Gastrocnemius medialis (tissue), 4 donors: Measurements from ENCODE around the gene ACP1. TPM values are rescaled to one million over a fixed set of nuclear protein-coding genes. Genes with fewer than 3 reads are reported as not detected.

Source experiments
- ATAC-seq, 2 donors: fragments of 150-250 bp; one replicate each; pipeline ENCODE4 v1.9.1; 2016
- DNase-seq, 2 donors: peaks; one replicate each; pipeline ENCODE4 v3.0.0-alpha.2; 2019
- H3K27ac ChIP-seq, 4 donors: fragments of 200-600 bp; sonication (generic); 1 replicate in 1 of 4; 2 replicates in 3 of 4; pipeline ENCODE4 v1.5.1; 2016 to 2018; ENCODE audit warnings: mild to moderate bottlenecking in 2 of 4, moderate library complexity in 1 of 4
- H3K27me3 ChIP-seq, 3 donors: fragments of 200-600 bp; sonication (generic) in 2 of 3; 1 replicate in 1 of 3; 2 replicates in 2 of 3; pipeline versions ENCODE4 v1.5.1 to v1.6.0; 2016 to 2019; ENCODE audit warnings: mild to moderate bottlenecking in 1 of 3, moderate library complexity in 1 of 3
- H3K36me3 ChIP-seq, 2 donors: fragments of 200-600 bp; sonication (generic) in 1 of 2; one replicate each; pipeline ENCODE4 v1.5.1; 2017 to 2018
- H3K4me1 ChIP-seq, 2 donors: fragments of 200-600 bp; sonication (generic) in 1 of 2; one replicate each; pipeline ENCODE4 v1.5.1; 2016 to 2017; ENCODE audit warnings: mild to moderate bottlenecking in 2 of 2
- H3K4me3 ChIP-seq, 4 donors: fragments of 200-600 bp; sonication (generic) in 3 of 4; 1 replicate in 1 of 4; 2 replicates in 3 of 4; pipeline ENCODE4 v1.5.1; 2016 to 2019; ENCODE audit warnings: mild to moderate bottlenecking in 2 of 4
- H3K9me3 ChIP-seq, 3 donors: fragments of 200-600 bp; sonication (generic) in 2 of 3; 1 replicate in 1 of 3; 2 replicates in 2 of 3; pipeline ENCODE4 v1.5.1; 2016 to 2019
- POLR2A ChIP-seq, 2 donors: fragments of 450-650 bp; IDR thresholded peaks; one replicate each; pipeline ENCODE4 v1.6.1; 2017; ENCODE audit warnings: antibody characterized with exemption in 2 of 2, mild to moderate bottlenecking in 2 of 2, moderate library complexity in 2 of 2
- in situ Hi-C, 4 donors: fragments of 200-750 bp; cut with MboI; loops; one replicate each; pipeline versions ENCODE4 v1.15.0 to v1.8.0; 2017; ENCODE audit warnings: low sequenced_read_pairs in 4 of 4
- intact Hi-C: fragments of 100-400 bp; cut with DNase I; formaldehyde crosslinking; loops from one replicate; pipeline ENCODE4 v1.15.1; 2023; ENCODE audit warnings: low total_unique reads
- total RNA-seq, 4 donors: library from RNA; depleted of rRNA; stranded (reverse); fragments of >200 nt; gene quantifications; one replicate each; pipeline versions ENCODE4 v1.1.0 to v1.2.3, GENCODE V29; 2016
- TF ChIP-seq, protein P1 (sequence below), 5 experiments: fragments of 450-650 bp in 3 of 5; fragments of 200-600 bp in 2 of 5; sonication (generic) in 2 of 5; IDR thresholded peaks in 4 of 5; conservative IDR thresholded peaks in 1 of 5; 1 replicate in 4 of 5; 2 replicates in 1 of 5; pipeline ENCODE4 v1.5.1; 2016 to 2019; ENCODE audit warnings: antibody characterized with exemption in 5 of 5, mild to moderate bottlenecking in 3 of 5, moderate library complexity in 3 of 5

Gene ACP1
- total RNA-seq, 4 donors from 2014 or later = 69.7 to 91.3 (median 81.9) TPM

DNA sequence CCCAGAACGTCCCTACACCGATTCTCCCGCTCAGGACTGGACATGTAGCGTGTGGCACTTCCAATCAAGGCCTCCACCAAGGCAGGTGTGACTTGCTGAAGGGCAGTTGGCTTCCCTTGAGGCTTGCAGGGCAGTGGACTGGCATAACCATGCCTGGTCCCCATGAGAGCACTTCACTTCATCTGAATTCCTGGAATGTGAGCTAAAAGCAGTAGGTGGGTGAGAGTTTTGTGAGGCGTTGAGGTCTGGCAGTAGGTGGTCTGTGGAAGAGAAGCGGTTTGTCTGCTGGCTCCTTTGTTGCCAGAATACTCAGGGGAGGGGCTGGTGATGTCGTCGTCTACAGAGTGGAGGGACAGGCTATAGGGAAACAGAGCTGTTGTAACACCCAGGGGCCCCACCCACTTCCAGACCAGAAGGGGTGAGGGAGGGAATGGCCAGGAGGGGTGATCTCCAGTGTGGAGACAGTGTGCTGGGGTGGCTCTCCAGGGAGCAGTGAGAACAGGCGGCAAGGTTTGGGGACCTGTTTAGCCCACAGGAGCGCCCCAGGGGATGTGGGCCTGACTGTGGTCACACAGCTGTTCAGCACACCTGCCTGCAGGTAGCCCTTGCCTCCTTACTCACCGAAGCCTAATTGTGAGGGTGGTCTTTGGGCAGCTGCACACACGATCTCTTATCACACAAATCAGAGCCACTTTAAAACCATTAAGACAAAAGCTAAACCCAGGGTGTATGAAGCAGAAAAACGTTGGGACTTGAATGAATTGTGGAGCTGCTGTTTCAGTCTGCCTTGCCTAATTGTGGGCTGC, 44.6 kb downstream of the ACP1 start:
- Histone ChIP-seq H3K4me1 (no peaks in the 10 kb centered on the region), H3K27me3 (no peaks in the 10 kb centered on the region), H3K36me3 (no peaks in the 10 kb centered on the region), H3K4me3 (no peak overlapping the region), H3K27ac (no peak overlapping the region), H3K9me3 (no peaks in the 10 kb centered on the region)
- DNase-seq (no peak), ATAC-seq (no peak)
- TF ChIP-seq POLR2A (IDR thresholded peaks at IDR 0.05) = no peak
- TF ChIP-seq, protein P1, sequence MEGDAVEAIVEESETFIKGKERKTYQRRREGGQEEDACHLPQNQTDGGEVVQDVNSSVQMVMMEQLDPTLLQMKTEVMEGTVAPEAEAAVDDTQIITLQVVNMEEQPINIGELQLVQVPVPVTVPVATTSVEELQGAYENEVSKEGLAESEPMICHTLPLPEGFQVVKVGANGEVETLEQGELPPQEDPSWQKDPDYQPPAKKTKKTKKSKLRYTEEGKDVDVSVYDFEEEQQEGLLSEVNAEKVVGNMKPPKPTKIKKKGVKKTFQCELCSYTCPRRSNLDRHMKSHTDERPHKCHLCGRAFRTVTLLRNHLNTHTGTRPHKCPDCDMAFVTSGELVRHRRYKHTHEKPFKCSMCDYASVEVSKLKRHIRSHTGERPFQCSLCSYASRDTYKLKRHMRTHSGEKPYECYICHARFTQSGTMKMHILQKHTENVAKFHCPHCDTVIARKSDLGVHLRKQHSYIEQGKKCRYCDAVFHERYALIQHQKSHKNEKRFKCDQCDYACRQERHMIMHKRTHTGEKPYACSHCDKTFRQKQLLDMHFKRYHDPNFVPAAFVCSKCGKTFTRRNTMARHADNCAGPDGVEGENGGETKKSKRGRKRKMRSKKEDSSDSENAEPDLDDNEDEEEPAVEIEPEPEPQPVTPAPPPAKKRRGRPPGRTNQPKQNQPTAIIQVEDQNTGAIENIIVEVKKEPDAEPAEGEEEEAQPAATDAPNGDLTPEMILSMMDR (IDR thresholded peaks at IDR 0.05 in 4 of 5, conservative IDR thresholded peaks at IDR 0.05 in 1 of 5) = no peak
- in situ Hi-C loops (no loop called here), intact Hi-C loops (no loop called here)

DNA sequence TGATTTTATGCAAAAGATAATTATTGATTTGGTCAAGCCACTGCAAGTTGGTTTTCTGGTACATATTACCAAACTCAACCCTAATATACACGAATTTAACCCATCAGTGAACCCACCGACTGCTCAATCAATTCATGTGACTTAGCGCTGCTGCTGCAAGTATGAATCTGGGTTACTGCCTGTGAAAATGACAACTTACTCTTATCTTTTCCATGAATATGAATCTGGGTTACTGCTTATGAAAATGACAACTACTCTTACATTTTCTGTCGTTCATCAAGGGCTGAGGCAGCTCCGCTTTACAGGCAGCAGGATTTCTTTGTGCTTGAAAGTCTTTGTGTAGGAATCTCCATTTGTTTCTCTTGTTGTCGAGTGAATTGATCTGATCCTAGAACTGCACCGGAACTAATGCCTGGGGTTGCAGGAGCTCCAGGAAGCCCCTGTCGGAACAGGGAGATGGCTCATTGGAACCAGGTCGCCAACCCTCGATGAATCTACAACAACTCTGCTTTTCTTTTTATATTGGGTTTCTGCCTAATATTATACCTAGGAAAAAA, 45.3 kb downstream of the ACP1 start:
- ATAC-seq = no peak
- TF ChIP-seq, protein P1 (IDR thresholded peaks at IDR 0.05 in 4 of 5, conservative IDR thresholded peaks at IDR 0.05 in 1 of 5) = no peak
- TF ChIP-seq POLR2A (IDR thresholded peaks at IDR 0.05) = no peak
- H3K9me3 ChIP-seq = no peaks in the 10 kb centered on the region

DNA sequence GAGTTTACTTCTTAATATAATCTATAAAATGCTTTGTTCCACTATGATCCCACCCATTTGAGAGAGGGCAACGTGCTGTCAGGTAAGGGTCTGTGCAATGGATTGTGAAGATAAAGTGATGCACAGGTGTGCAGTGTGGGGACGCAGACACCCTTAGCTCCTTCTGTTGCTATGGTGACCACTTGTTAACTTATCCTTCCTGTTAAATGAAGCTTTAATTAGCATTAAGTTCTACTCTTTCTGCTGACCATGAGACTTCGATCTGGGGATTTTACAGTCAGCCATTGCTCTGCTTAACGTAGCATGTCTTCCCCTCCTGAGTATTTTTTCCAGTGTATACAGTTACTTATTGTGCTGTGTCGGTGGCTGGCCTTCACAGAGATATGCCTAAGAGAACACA, 46.2 kb downstream of the ACP1 start:
- no peak for DNase-seq
- no peaks in the 10 kb centered on the region for H3K36me3 ChIP-seq
- H3K27me3 ChIP-seq = no peaks in the 10 kb centered on the region
- no peaks in the 10 kb centered on the region for H3K9me3 ChIP-seq
- TF ChIP-seq POLR2A (IDR thresholded peaks at IDR 0.05) = no peak
- TF ChIP-seq, protein P1 (IDR thresholded peaks at IDR 0.05 in 4 of 5, conservative IDR thresholded peaks at IDR 0.05 in 1 of 5) = no peak
- no peak for ATAC-seq
- H3K4me1 ChIP-seq = no peaks in the 10 kb centered on the region
- intact Hi-C loops = no loop called here
- H3K27ac ChIP-seq = no peak overlapping the region
- no peak overlapping the region for H3K4me3 ChIP-seq
- in situ Hi-C loops = no loop called here

More for the DNA sequence above, 45.3 kb downstream of the ACP1 start:
- no peaks in the 10 kb centered on the region for H3K27me3 ChIP-seq
- in situ Hi-C loops (no loop called here), intact Hi-C loops (no loop called here)
- DNase-seq = no peak
- H3K27ac ChIP-seq = no peak overlapping the region
- H3K4me3 ChIP-seq = no peak overlapping the region
- no peaks in the 10 kb centered on the region for H3K4me1 ChIP-seq
- H3K36me3 ChIP-seq = no peaks in the 10 kb centered on the region

DNA sequence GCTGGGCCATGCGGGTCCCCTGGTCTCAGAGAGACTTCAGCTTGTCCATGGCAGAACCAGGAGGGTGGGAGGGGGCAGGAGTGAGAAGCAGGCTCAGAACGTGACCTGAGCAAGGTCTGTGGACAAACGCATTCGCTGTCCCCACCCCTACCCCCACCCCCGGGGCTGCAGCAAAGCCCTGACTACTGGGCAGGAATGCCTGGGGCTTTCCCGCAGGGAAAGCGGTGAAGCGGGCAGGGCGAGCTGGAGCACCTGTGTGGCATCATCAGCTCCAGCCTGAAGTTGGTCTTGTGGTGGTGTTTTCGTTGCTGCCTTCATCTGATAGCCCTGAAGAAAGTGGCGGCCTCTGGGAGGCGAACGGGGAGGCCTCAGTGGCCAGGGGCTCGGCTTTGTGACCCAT, 49.2 kb downstream of the ACP1 start:
- Histone ChIP-seq H3K4me3 (no peak overlapping the region), H3K27ac (no peak overlapping the region), H3K9me3 (no peaks in the 10 kb centered on the region), H3K27me3 (peaks cover 0 to 2% (median 0%) of the 10 kb centered on the region in 3 donors), H3K36me3 (no peaks in the 10 kb centered on the region), H3K4me1 (no peaks in the 10 kb centered on the region)
- ATAC-seq (no peak), DNase-seq (no peak)
- TF ChIP-seq, protein P1 (IDR thresholded peaks at IDR 0.05 in 4 of 5, conservative IDR thresholded peaks at IDR 0.05 in 1 of 5) = no peak
- TF ChIP-seq POLR2A (IDR thresholded peaks at IDR 0.05) = no peak
- intact Hi-C loops = no loop called here
- in situ Hi-C loops = no loop called here
